RPMI8226 (cell line): ENCODE data around the gene COL18A1.
"Not testable (repeated sequence)": the region's sequence is repeated elsewhere in the genome, so short reads cannot be mapped to it uniquely, and the experiment has no call there.

Source experiments
- DNase-seq: peaks from one replicate; pipeline ENCODE4 v3.0.0-alpha.2; 2015

COL18A1 gene

DNA sequence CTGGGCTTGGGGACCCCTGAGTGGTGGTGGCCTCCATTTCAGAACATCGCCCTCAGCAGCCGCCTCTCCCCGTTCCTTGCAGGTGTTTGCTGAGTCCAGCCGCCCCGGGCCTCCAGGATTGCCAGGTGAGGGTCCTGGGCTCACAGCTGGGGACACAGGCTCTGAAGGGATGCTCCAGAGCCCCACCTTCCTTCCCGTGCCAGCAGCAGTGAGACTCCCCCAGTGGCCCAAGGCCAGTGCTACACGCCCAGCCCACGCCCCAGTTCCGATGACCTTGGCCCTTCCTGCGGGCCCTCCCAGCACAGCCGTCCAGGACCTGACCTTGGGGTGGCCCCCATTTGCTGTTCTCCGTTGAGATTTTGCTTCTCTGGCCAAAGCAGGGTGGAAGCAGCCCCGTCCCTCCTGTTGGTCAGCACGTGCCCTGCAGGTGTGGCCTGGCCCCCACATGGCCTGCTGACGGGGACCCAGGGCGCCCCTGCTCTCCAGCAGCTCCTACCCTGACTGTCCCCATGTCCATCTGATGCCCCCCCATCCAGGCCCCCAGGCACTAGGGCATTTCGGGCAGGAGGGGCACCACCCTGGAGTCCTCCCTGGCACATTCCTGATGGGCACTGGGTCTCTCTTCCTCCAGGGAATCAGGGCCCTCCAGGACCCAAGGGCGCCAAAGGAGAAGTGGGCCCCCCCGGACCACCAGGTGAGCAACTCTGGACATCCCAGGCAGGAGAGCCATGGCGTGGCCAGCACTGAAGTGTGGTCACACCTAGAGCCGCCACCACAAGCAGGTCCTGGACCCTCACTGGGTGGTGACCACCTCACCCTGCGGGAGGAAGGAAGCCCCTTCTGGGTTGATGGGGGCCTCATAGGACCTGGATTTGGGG lies 92.2 kb downstream of the COL18A1 start:
- DNase-seq: no peak

DNA sequence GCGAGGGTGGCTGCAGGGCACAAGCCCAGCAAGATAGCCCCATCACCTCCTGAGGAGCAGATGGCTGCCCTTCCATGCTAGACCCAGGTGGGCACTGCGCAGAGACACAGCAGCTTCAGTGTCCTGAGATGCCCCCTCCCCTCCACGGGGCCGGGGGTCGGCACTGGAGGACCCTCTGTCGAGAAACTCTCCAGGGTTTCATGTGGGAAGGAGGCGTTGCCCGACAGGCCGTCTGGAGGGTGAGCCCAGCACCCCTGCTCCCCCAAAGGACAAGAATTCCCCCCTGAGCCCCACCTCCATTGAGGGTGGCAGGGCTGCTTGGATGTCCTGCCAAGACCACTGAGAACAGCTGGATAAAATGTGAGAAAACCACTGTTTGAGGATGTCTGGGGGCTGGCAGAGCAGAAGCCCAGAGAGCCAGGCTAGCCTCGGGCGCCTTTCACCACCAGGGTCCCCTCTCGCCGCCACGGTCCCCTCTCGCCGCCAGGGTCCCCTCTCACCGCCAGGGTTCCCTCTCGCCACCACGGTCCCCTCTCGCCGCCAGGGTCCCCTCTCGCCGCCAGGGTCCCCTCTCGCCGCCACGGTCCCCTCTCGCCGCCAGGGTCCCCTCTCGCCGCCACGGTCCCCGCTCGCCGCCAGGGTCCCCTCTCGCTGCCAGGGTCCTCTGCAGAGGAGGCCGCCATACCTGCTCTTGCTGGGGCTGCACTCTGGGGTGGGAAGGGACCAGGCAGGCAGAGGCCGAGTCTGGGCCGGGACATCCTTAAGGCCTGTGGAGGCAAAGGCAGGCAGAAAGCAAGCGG lies 93.1 kb downstream of the COL18A1 start:
- no peak for DNase-seq

DNA sequence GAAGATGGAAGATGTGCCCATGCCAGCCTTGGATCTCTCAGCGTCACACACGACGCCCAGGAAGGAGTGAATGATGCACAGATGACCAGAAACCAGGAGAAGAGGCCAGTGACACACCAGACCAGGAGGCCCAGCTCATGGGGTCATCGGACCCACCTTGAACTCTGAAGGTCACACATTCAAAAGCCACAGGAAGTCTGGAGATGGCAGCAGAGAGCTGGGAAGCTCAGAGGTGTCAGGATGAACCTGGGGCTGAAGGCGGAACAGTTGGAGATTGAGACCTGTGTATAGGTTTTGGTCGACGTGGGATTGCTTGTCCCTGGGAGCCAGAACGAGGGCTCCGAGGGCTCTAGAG lies 93.7 kb downstream of the COL18A1 start:
- no peak for DNase-seq

DNA sequence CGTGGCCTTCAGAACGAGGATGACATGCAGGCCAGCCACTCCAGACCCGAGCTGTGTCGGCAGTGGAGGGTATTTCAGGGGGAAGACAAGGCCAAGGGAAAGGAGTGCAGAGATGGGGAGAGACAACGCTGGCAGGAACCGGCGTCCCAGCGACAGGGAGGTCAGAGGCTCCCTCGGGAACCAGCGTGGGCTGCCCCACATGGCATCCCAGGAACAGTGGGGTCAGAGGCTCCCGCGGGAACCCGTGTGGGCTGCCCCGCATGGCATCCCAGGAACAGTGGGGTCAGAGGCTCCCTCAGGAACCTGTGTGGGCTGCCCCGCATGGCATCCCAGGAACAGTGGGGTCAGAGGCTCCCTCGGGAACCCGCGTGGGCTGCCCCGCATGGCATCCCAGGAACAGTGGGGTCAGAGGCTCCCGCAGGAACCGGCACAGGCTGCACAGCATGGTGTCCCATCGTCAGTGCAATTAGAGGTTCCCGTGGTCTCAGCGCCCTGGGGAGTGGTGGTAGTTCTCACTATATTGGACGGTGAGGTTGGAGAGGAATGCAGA lies 94.3 kb downstream of the COL18A1 start:
- no peak for DNase-seq

DNA sequence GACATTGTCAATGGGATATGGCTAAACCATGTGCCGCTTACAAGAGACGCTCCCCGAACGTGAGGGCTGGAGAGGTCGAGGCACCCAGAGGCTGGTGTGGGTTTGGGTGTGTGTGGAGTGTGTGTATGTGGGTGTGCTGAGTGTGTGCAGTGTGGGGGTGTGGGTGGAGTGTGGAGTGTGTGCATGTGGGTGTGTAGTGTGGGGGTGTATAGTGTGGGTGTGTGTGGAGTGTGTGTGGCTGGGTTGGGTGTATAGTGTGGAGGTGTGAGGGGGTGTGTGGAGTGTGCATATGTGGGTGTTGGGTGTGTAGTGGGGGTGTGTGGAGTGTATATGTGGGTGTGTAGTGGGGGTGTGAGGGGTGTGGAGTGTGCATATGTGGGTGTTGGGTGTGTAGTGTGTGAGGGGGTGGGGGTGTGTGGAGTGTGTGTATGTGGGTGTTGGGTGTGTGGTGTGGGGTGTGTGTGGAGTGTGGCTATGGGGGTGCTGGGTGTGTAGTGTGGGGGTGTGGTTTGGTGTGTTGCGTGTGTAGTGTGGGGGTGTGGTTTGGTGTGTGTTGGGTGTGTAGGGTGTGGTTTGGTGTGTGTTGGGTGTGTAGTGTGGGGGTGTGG lies 95.1 kb downstream of the COL18A1 start:
- no peak for DNase-seq

DNA sequence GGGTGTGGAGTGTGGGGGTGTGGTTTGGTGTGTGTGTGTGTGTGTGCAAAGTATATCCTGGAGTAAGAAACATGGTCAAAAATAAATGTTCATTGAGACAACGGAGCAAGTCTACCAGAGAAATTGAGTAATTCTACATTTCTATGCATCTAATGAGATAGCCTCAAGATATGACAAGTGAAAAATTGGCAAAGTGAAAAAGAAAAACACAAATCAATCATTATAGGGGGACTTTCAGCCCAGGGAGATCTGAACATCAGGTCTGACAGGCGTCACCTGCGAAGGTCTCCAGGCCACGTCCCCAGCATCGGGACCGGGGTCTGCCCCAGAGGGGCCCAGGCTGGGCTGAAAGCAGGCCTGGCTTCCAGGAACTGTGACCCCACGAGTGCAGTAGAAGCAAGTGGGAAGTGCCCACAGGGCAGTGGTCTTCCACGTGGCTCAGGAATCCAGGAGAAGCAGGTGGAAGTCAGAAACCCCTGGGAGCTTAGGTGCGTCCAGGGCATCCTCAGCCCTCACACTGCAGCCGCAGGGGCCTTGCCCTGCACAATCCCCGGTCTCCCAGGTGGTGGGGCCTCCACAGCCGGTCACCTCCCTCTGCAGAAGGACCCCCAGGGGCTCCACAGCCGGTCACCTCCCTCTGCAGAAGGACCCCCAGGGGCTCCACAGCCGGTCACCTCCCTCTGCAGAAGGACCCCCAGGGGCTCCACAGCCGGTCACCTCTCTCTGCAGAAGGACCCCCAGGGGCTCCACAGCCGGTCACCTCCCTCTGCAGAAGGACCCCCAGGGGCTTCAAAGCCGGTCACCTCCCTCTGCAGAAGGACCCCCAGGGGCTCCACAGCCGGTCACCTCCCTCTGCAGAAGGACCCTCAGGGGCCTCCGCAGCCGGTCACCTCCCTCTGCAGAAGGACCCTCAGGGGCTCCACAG lies 96.4 kb downstream of the COL18A1 start:
- DNase-seq: not testable (repeated sequence)

DNA sequence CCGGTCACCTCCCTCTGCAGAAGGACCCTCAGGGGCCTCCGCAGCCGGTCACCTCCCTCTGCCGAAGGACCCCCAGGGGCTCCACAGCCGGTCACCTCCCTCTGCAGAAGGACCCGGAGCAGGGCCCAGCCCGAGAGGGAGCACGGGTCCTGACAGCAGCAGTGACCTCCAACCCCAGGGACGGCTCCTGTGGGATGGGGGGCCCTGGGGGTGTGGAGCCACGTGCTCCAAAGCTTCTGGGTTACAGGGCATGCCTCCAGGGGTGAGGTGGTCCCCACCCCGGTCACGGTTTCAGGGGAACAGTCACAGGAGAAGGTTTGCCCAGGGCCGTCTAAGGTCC lies 97.0 kb downstream of the COL18A1 start:
- no peak for DNase-seq

DNA sequence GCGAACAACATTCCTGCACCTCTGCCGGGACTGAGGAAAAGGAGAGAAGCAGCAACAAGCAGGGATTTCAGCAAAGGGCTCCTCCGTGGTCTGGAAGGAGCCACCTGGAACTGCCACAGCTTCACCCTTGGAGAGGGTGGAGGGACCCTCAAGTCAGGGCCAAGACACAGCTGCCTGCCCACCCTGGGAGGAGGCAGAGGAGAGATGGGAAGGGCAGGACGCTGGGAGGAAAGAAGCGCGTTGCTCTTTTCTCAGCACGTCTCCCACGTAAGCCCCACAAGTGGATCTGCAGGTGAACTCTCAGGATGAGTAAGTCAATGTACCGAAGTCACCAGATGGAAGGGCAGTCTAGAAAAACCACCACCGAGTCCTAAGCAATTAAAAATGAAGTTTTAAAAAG lies 97.6 kb downstream of the COL18A1 start:
- DNase-seq: no peak

DNA sequence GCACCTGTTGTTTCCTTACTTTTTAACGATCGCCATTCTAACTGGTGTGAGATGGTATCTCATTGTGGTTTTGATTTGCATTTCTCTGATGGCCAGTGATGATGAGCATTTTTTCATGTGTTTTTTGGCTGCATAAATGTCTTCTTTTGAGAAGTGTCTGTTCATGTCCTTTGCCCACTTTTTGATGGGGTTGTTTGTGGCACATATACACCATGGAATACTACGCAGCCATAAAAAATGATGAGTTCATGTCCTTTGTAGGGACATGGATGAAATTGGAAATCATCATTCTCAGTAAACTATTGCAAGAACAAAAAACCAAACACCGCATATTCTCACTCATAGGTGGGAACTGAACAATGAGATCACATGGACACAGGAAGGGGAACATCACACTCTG lies 98.3 kb downstream of the COL18A1 start:
- DNase-seq: not testable (repeated sequence)

DNA sequence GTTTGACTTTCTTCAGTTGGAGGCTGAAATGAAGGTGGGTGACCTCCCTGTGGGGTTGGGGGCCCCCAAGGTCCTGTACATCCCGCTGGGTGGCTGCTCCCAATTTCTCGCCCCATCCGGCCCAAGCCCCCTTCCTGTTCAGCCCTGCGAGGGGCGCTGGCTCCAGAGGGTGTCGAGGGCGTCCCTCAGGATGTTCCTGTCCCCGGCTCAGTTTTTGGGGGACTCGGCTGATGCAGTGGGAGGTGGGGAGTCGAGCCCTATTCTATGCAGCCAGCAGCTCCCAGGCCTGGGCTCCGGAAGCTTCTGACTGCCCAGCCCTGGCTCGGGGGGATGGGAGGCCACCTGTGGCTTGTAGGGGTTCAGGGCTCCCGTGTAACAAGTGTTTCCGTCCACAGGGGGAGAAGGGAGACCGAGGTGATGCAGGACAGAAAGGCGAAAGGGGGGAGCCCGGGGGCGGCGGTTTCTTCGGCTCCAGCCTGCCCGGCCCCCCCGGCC lies 99.1 kb downstream of the COL18A1 start:
- no peak for DNase-seq

DNA sequence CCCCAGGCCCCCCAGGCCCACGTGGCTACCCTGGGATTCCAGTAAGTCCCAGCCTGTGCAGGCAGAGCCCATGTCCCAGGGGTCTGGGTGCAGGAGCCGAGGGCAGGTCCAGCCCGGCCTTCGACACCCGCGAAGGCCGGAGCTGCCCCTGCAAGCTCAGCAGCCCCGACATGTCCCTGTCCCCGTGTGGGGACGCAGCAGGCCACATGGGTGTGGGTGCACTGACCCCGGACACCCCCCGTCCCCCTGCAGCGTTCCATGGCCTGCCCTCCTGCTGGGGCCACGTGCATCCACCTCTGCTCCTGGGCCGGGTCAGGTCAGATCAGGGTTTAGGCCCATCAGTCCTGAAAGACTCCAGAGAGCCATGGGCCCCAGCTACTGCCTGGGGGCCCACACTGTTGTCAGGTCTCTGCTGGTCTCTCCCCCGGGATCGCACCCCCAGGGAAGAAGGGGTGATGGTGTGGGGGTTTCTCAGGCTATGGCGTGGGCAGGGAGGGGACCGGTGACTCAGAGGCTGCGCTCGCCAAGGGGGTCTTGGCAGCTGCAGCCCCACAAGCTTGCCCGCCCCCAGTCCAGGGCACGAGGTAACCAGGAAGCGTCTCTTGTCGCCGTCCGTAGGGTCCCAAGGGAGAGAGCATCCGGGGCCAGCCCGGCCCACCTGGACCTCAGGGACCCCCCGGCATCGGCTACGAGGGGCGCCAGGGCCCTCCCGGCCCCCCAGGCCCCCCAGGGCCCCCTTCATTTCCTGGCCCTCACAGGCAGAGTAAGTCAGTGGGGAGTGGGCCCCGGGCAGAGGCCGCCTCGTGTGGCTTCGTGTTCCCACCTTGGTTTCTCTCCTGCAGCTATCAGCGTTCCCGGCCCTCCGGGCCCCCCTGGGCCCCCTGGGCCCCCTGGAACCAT lies 99.8 kb downstream of the COL18A1 start:
- no peak for DNase-seq

DNA sequence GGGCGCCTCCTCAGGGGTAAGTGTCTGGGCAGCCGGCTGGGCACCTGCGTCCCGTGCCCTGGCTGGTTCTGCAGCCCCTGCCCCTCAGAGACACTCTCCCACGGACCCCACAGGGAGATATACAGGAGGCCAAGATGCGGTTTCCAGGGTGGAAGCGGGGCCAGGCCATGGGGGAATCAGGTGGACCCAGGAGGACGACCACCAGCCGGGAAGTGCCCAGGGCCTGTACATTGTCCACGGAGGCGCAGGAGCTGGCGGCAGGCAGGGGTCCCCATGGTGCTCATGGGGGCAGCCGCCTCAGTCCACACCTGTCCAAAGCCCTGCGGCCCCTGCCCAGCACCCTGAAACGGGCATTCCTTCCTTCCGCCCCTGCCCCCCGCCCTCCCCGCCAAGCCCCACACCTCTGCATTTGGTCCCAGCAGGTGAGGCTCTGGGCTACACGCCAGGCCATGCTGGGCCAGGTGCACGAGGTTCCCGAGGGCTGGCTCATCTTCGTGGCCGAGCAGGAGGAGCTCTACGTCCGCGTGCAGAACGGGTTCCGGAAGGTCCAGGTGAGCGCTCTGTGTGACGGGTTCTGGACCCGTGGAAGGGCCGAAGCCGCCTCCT lies 100.6 kb downstream of the COL18A1 start:
- DNase-seq: peak; percentile 94

DNA sequence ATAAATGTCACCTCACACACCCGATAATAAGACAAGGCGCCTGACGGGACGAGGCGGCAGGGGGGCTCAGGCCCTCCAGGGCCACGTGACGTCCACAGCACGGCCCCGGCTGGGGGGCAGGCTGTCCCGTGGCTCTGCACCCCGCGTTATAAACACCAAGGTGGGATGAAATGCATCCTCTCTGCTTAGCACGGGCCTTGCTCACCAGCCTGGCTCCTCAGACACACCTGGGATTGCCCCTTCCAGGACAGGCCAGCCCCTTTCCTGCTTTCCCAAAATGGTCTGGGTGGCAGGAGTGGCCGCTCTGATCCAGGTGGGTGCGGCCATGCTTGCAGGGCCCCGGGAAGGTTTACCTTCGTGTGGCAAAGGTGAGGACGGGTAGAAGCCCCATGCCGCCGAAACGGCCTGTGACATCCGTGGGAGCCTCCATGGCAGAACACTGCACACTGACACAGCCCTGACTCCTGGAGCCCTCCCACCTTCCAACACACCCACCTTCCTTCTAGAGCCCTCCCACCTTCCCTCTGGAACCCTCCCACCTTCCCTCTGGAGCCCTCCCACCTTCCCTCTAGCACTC lies 101.4 kb downstream of the COL18A1 start:
- DNase-seq: no peak

DNA sequence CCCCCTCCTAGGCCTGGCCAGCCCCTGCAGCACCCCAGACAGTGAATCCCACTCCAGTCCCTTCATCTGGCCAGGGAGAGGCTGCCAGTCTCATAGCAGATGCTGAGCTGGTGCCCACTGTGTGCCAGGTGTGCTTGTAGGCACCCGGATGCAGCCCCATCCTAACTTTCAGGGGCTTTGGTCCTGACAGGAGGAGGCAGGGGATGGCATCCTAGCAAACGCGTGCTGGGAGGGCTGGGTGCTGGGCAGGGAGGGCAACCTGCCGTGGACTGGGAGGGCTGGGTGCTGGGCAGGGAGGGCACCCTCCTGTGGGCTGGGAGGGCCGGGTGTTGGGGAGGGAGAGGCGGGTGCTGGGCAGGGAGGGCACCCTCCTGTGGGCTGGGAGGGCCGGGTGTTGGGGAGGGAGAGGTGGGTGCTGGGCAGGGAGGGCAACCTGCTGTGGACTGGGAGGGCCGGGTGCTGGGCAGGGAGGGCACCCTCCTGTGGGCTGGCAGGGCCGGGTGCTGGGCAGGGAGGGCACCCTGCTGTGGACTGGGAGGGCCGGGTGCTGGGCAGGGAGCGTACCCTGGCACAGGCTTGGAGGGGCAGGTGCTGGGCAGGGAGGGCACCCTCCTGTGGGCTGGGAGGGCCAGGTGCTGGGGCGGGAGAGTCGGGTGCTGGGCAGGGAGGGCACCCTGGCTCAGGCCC lies 102.0 kb downstream of the COL18A1 start:
- no peak for DNase-seq

DNA sequence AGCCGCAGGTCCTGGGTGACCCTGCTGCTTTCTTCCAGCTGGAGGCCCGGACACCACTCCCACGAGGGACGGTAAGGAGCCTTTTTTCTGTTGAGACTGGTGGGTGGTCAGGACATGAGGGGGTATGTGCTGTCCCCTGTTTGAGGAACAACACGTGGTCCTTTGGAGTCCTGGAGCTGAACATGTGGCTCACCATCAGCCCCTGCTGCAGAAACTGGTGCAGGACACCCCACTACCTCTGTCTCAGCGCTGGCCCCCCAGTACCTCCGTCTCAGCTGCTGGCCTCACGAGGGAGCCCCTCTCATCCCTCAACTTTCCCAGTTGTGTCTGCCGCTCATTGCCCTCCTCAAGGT lies 102.5 kb downstream of the COL18A1 start:
- DNase-seq: no peak

DNA sequence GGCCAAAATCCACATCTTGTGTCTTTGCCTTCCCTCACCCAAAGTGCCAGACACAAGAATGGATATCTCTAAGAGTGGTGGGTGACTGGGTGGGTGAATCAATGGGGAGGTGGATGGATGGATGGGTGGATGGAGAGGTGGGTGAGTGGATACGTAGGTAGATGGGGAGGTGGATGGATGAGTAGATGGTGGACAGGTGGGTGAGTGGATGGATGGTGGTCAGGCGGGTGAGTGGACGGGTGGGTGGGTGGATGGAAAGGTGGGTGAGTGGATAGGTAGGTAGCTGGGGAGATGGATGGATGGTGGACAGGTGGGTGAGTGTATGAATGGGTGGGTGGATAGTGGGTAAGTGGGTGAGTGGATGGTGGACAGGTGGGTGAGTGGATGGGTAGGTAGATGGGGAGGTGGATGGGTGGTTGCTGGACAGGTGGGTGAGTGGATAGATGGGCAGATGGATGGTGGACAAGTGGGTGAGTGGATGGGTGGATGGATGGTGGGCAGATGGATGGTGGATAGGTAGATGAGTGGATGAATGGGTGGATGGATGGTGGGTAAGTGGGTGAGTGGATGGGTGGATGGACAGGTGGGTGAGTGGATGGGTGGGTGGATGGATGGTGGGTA lies 103.0 kb downstream of the COL18A1 start:
- DNase-seq: no peak

DNA sequence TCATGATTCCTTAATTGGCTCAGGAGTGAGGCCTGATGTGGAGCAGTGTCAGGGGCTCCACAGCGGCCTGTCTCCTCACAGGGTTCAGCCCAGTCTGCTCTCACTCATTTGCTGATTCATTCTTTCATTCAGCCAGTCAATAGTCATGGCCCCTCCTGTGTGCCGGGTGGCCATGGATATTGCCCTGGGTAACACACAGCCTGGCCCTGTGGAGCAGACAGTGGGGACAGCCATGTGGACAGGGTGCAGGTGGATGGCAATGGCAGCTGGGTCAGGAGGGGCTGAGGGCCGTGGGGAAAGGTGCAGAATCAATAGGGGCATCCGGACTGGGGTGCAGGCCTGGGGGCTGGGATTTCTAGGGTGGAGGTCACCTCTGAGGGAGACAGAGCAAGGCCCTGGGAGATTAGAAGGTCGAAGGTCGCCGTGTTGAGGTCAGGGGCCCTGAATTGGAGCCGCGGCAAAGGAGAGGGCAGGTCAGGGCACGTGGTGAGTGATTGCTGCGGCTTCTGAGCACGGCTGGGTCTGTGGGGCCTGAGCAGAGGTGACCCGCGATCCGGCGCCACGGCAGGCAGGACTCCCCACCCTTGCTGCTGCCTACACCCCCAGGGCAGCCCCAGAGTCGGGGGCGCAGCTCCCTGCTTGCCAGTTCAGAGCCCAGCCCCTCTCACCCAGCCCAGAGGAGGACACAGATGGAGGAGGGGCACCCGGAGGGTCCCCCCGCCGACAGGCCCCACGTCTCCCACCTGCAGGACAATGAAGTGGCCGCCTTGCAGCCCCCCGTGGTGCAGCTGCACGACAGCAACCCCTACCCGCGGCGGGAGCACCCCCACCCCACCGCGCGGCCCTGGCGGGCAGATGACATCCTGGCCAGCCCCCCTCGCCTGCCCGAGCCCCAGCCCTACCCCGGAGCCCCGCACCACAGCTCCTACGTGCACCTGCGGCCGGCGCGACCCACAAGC lies 103.9 kb downstream of the COL18A1 start:
- DNase-seq: no peak
